Measurements from ENCODE around the gene GTF3C2. TPM values are rescaled to one million over a fixed set of nuclear protein-coding genes. Genes with fewer than 3 reads are reported as not detected.

GTF3C2 gene
- total and polyA plus RNA-seq, 2 of the 13 experiments (the other 11 are each of a cell fraction or from before 2014, with no cell fraction given): 77.5 to 130 TPM

GRCh38 chr2:27356382-27357181 lies at the start of gene GTF3C2 (continued):
- TF ChIP-seq MZF1 (CRISPR knock-in tag; IDR thresholded peaks at IDR 0.05; ENCODE audit: borderline replicate concordance): peak; percentile 21; the same call in 1 of the 2 replicates
- no peak for TF ChIP-seq NPAS2 (CRISPR knock-in tag; IDR thresholded peaks at IDR 0.05; ENCODE audit: borderline replicate concordance)
- no peak for TF ChIP-seq PREB (CRISPR knock-in tag; IDR thresholded peaks at IDR 0.05)
- TF ChIP-seq ZMYM3 (CRISPR knock-in tag; IDR thresholded peaks at IDR 0.05): peak; percentile 33
- TF ChIP-seq, protein P1, sequence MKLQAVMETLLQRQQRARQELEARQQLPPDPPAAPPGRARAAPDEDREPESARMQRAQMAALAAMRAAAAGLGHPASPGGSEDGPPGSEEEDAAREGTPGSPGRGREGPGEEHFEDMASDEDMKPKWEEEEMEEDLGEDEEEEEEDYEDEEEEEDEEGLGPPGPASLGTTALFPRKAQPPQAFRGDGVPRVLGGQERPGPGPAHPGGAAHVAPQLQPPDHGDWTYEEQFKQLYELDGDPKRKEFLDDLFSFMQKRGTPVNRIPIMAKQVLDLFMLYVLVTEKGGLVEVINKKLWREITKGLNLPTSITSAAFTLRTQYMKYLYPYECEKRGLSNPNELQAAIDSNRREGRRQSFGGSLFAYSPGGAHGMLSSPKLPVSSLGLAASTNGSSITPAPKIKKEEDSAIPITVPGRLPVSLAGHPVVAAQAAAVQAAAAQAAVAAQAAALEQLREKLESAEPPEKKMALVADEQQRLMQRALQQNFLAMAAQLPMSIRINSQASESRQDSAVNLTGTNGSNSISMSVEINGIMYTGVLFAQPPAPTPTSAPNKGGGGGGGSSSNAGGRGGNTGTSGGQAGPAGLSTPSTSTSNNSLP (IDR thresholded peaks at IDR 0.05; ENCODE audit: low read depth, low read length): no peak
- no peak for TF ChIP-seq NONO (IDR thresholded peaks at IDR 0.05)
- peak; percentile 90 for TF ChIP-seq NONO (CRISPR knock-in tag; conservative IDR thresholded peaks at IDR 0.05)
- peak; percentile 96 for TF ChIP-seq PTBP1 (IDR thresholded peaks at IDR 0.05; ENCODE audit: low read depth, low read length, poor library complexity, severe bottlenecking)
- no peak for TF ChIP-seq GLMP (CRISPR knock-in tag; IDR thresholded peaks at IDR 0.05; ENCODE audit: borderline replicate concordance)
- TF ChIP-seq ZNF44 (CRISPR knock-in tag; IDR thresholded peaks at IDR 0.05): peak; percentile 16; the same call in 1 of the 2 replicates
- TF ChIP-seq, protein P2, sequence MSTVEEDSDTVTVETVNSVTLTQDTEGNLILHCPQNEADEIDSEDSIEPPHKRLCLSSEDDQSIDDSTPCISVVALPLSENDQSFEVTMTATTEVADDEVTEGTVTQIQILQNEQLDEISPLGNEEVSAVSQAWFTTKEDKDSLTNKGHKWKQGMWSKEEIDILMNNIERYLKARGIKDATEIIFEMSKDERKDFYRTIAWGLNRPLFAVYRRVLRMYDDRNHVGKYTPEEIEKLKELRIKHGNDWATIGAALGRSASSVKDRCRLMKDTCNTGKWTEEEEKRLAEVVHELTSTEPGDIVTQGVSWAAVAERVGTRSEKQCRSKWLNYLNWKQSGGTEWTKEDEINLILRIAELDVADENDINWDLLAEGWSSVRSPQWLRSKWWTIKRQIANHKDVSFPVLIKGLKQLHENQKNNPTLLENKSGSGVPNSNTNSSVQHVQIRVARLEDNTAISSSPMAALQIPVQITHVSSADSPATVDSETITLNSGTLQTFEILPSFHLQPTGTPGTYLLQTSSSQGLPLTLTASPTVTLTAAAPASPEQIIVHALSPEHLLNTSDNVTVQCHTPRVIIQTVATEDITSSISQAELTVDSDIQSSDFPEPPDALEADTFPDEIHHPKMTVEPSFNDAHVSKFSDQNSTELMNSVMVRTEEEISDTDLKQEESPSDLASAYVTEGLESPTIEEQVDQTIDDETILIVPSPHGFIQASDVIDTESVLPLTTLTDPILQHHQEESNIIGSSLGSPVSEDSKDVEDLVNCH (CRISPR knock-in tag; IDR thresholded peaks at IDR 0.05): 0 out of 2 replicates have a peak, but pooled peaks have one; percentile 51
- TF ChIP-seq, protein P3, sequence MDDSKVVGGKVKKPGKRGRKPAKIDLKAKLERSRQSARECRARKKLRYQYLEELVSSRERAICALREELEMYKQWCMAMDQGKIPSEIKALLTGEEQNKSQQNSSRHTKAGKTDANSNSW (CRISPR knock-in tag; IDR thresholded peaks at IDR 0.05; ENCODE audit: borderline replicate concordance): 0 out of 2 replicates have a peak, but pooled peaks have one; percentile 8
- TF ChIP-seq ZNF136 (CRISPR knock-in tag; IDR thresholded peaks at IDR 0.05; ENCODE audit: low read depth): no peak; the same call in 1 of the 2 replicates
- peak; percentile 86 for TF ChIP-seq MED1 (CRISPR knock-in tag; IDR thresholded peaks at IDR 0.05)
- peak; percentile 85 for TF ChIP-seq ZNF431 (CRISPR knock-in tag; IDR thresholded peaks at IDR 0.05; ENCODE audit: borderline replicate concordance, low read depth)
- TF ChIP-seq, protein P4, sequence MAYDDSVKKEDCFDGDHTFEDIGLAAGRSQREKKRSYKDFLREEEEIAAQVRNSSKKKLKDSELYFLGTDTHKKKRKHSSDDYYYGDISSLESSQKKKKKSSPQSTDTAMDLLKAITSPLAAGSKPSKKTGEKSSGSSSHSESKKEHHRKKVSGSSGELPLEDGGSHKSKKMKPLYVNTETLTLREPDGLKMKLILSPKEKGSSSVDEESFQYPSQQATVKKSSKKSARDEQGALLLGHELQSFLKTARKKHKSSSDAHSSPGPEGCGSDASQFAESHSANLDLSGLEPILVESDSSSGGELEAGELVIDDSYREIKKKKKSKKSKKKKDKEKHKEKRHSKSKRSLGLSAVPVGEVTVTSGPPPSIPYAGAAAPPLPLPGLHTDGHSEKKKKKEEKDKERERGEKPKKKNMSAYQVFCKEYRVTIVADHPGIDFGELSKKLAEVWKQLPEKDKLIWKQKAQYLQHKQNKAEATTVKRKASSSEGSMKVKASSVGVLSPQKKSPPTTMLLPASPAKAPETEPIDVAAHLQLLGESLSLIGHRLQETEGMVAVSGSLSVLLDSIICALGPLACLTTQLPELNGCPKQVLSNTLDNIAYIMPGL (CRISPR knock-in tag; IDR thresholded peaks at IDR 0.05; ENCODE audit: borderline replicate concordance in 1 of 2, low read depth in 1 of 2): peak in 1 of 2 experiments; percentile 84
- TF ChIP-seq TSC22D2 (CRISPR knock-in tag; IDR thresholded peaks at IDR 0.05; ENCODE audit: borderline replicate concordance): no peak; the same call in 1 of the 2 replicates
- TF ChIP-seq ZBTB3 (CRISPR knock-in tag; IDR thresholded peaks at IDR 0.05; ENCODE audit: borderline replicate concordance, low read depth): peak; percentile 97
- peak; percentile 89 for TF ChIP-seq ZNF572 (CRISPR knock-in tag; IDR thresholded peaks at IDR 0.05)
